Mammary epithelial cell (primary cell): Measurements from ENCODE around the gene EXOC2.

Source experiments
- CTCF ChIP-seq, 2 donors: IDR thresholded peaks in 1 of 2; conservative IDR thresholded peaks in 1 of 2; 2 replicates each; pipeline ENCODE4 v1.5.1; 2011 to 2012; ENCODE audit warnings: inconsistent platforms in 2 of 2, low read length in 2 of 2, mild to moderate bottlenecking in 2 of 2, control low read depth in 1 of 2, low read depth in 1 of 2; ENCODE audit not compliant: insufficient read depth in 1 of 2; ENCODE audit errors: extremely low read depth in 1 of 2
- EZH2 ChIP-seq: IDR thresholded peaks from 2 replicates; pipeline ENCODE4 v1.6.1; 2012; ENCODE audit warnings: low read length, inconsistent platforms, borderline replicate concordance

GRCh38 chr6:686497-686896 lies 6.4 kb downstream of the EXOC2 start:
- TF ChIP-seq CTCF (conservative IDR thresholded peaks at IDR 0.05 in 1 of 2, IDR thresholded peaks at IDR 0.05 in 1 of 2; ENCODE audit: extremely low read depth in 1 of 2, insufficient read depth in 1 of 2, low read depth in 1 of 2, low read length in 2 of 2), result peak in 1 of 2 donors; percentile 20
- TF ChIP-seq EZH2, result no peak
